HepG2 (cell line): ENCODE measurements around the gene COQ7. TPM values are rescaled to one million over a fixed set of nuclear protein-coding genes. Genes with fewer than 3 reads are reported as not detected.

Experiments used
- HDAC1 ChIP-seq: sonication (generic); formaldehyde crosslinking; IDR thresholded peaks from 2 replicates; pipeline ENCODE4 v1.5.1; 2020; ENCODE audit warnings: mild to moderate bottlenecking, missing genetic modification reagents
- HMG20B ChIP-seq: conservative IDR thresholded peaks from 2 replicates; pipeline ENCODE4 v1.6.1; 2016; ENCODE audit warnings: missing genetic modification reagents, missing compliant biosample characterization
- MED1 ChIP-seq: sonication (generic); formaldehyde crosslinking; IDR thresholded peaks from 2 replicates; pipeline ENCODE4 v1.4.0; 2020; ENCODE audit warnings: missing genetic modification reagents
- ZFAT ChIP-seq: sonication (generic); formaldehyde crosslinking; conservative IDR thresholded peaks from 2 replicates; pipeline ENCODE4 v1.8.1; 2023; ENCODE audit warnings: missing genetic modification reagents, inconsistent platforms
- ZNF350 ChIP-seq: sonication (generic); formaldehyde crosslinking; IDR thresholded peaks from 2 replicates; pipeline ENCODE4 v1.4.0; 2020; ENCODE audit warnings: mild to moderate bottlenecking, low read depth, missing genetic modification reagents, borderline replicate concordance
- ZNF7 ChIP-seq: IDR thresholded peaks from 2 replicates; pipeline ENCODE4 v1.6.1; 2016; ENCODE audit warnings: missing biosample characterization, missing genetic modification reagents
- polyA plus RNA-seq, 8 experiments: library from polyadenylated mRNA; depleted of rRNA in 3 of 8; stranded (reverse) in 7 of 8; unstranded in 1 of 8; fragments of >200 nt; fragmentation: Illumina TruSeq in 4 of 8; extraction: Trizol in 4 of 8; gene quantifications; 2 replicates each; pipeline versions ENCODE4 v1.2.1 to v1.2.3, GENCODE V29; 2011 to 2016; ENCODE audit warnings: low read depth in 4 of 8, missing spikeins in 1 of 8, mixed read lengths in 1 of 8; ENCODE audit not compliant: insufficient read depth in 1 of 8
- total RNA-seq, 5 experiments: library from RNA; depleted of rRNA; stranded (reverse); fragments of >200 nt; fragmentation: Illumina TruSeq; extraction: Trizol; gene quantifications; 2 replicates each; pipeline ENCODE4 v1.2.3, GENCODE V29; 2016; ENCODE audit warnings: low read depth in 1 of 5
- TF ChIP-seq, protein P1 (sequence below): sonication (generic); formaldehyde crosslinking; IDR thresholded peaks from one replicate; pipeline ENCODE4 v1.5.1; 2020; ENCODE audit warnings: mild to moderate bottlenecking, missing genetic modification reagents; ENCODE audit errors: not compliant biosample characterization
- TF ChIP-seq, protein P2 (sequence below): sonication (generic); formaldehyde crosslinking; IDR thresholded peaks from 2 replicates; pipeline ENCODE4 v1.5.0; 2020; ENCODE audit warnings: missing genetic modification reagents
- TF ChIP-seq, protein P3 (sequence below), 2 experiments: sonication (generic) in 1 of 2; formaldehyde crosslinking in 1 of 2; IDR thresholded peaks; 2 replicates each; pipeline versions ENCODE4 v1.4.0 to v1.6.1; 2016 to 2020; ENCODE audit warnings: borderline replicate concordance in 1 of 2, low read depth in 1 of 2, mild to moderate bottlenecking in 1 of 2, missing genetic modification reagents in 1 of 2
- TF ChIP-seq, protein P4 (sequence below): sonication (generic); formaldehyde crosslinking; IDR thresholded peaks from 2 replicates; pipeline ENCODE4 v1.5.1; 2020; ENCODE audit warnings: missing genetic modification reagents, mild to moderate bottlenecking, borderline replicate concordance

The COQ7 gene
- total and polyA plus RNA-seq, 2 of the 13 experiments (the other 11 are each of a cell fraction or from before 2014, with no cell fraction given) = 20.1 to 45.7 TPM

DNA sequence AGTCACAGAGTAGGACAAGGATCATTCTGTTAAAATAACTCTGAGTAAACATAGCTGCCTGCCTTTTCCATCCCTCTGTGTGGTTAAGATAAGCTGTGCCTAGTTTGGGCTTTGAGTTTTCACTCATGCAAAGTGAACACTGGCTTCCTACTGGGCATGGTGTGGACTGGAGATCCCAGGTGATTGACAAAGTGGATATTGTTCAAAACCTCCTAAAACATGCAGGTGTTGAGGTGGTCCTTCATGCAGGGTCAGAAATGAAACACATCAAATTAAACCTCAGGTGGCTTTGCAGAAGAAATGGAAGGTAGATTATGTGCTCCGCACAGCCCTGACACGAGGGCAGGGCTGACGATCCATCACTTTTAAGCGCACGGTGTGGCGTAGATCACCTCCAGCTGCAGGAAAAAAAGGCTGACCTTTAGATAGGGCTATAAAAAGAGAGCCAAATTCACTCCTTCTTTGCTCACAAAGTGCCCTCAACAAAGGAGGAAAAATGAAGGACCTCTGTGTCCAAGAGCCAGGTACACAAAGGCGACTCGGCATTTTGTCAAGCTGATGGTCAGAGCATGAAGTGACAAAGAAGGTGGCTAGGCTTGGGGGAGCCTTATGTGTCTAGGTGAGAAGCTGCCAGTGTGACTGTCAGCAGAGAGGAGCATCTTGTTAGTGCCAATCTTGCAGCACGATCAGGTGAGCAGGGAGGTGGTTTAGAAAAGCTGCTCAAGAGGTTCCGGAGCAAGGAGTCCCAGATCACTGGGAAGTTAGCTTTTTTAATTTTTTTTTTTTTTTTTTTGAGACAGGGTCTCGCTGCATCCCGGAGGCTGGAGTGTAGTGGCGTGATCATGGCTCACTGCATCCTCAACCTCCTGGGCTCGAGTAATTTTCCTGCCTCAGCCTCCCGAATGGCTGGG is 26.5 kb downstream of the COQ7 start (continued):
- TF ChIP-seq, protein P1, sequence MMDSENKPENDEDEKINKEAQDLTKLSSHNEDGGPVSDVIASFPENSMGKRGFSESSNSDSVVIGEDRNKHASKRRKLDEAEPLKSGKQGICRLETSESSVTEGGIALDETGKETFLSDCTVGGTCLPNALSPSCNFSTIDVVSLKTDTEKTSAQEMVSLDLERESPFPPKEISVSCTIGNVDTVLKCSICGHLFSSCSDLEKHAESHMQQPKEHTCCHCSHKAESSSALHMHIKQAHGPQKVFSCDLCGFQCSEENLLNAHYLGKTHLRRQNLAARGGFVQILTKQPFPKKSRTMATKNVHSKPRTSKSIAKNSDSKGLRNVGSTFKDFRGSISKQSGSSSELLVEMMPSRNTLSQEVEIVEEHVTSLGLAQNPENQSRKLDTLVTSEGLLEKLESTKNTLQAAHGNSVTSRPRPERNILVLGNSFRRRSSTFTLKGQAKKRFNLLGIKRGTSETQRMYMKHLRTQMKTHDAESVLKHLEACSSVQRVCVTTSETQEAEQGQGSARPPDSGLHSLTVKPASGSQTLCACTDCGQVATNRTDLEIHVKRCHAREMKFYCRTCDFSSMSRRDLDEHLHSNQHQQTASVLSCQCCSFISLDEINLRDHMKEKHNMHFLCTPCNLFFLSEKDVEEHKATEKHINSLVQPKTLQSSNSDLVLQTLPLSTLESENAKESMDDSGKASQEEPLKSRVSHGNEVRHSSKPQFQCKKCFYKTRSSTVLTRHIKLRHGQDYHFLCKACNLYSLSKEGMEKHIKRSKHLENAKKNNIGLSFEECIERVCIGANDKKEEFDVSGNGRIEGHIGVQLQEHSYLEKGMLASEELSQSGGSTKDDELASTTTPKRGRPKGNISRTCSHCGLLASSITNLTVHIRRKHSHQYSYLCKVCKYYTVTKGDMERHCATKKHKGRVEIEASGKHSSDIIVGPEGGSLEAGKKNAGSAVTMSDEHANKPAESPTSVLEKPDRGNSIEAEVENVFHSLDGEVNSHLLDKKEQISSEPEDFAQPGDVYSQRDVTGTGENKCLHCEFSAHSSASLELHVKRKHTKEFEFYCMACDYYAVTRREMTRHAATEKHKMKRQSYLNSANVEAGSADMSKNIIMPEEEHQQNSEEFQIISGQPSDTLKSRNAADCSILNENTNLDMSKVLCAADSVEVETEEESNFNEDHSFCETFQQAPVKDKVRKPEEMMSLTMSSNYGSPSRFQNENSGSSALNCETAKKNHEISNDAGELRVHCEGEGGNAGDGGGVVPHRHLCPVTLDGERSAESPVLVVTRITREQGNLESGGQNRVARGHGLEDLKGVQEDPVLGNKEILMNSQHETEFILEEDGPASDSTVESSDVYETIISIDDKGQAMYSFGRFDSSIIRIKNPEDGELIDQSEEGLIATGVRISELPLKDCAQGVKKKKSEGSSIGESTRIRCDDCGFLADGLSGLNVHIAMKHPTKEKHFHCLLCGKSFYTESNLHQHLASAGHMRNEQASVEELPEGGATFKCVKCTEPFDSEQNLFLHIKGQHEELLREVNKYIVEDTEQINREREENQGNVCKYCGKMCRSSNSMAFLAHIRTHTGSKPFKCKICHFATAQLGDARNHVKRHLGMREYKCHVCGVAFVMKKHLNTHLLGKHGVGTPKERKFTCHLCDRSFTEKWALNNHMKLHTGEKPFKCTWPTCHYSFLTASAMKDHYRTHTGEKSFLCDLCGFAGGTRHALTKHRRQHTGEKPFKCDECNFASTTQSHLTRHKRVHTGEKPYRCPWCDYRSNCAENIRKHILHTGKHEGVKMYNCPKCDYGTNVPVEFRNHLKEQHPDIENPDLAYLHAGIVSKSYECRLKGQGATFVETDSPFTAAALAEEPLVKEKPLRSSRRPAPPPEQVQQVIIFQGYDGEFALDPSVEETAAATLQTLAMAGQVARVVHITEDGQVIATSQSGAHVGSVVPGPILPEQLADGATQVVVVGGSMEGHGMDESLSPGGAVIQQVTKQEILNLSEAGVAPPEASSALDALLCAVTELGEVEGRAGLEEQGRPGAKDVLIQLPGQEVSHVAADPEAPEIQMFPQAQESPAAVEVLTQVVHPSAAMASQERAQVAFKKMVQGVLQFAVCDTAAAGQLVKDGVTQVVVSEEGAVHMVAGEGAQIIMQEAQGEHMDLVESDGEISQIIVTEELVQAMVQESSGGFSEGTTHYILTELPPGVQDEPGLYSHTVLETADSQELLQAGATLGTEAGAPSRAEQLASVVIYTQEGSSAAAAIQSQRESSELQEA (CRISPR knock-in tag) = peak; percentile 66
- TF ChIP-seq ZNF7 (CRISPR knock-in tag) = no peak
- TF ChIP-seq HDAC1 (CRISPR knock-in tag) = peak; percentile 60
- TF ChIP-seq, protein P2, sequence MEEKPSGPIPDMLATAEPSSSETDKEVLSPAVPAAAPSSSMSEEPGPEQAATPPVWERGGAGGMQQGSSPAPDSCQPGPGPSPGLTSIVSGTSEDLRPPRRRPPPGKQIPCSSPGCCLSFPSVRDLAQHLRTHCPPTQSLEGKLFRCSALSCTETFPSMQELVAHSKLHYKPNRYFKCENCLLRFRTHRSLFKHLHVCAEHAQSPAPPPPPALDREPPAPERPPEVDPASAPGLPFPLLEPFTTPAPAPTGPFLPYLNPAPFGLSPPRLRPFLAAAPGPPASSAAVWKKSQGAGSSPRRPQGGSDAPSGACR (CRISPR knock-in tag) = peak; percentile 62; the same call in 1 of the 2 replicates
- TF ChIP-seq HMG20B (CRISPR knock-in tag) = no peak
- no peak for TF ChIP-seq MED1 (CRISPR knock-in tag)
- TF ChIP-seq ZNF350 (CRISPR knock-in tag) = peak; percentile 25; the same call in 1 of the 2 replicates
- TF ChIP-seq, protein P3, sequence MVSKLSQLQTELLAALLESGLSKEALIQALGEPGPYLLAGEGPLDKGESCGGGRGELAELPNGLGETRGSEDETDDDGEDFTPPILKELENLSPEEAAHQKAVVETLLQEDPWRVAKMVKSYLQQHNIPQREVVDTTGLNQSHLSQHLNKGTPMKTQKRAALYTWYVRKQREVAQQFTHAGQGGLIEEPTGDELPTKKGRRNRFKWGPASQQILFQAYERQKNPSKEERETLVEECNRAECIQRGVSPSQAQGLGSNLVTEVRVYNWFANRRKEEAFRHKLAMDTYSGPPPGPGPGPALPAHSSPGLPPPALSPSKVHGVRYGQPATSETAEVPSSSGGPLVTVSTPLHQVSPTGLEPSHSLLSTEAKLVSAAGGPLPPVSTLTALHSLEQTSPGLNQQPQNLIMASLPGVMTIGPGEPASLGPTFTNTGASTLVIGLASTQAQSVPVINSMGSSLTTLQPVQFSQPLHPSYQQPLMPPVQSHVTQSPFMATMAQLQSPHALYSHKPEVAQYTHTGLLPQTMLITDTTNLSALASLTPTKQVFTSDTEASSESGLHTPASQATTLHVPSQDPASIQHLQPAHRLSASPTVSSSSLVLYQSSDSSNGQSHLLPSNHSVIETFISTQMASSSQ (IDR thresholded peaks at IDR 0.05; ENCODE audit: low read depth) = no peak
- TF ChIP-seq, protein P3 (CRISPR knock-in tag; IDR thresholded peaks at IDR 0.05; ENCODE audit: borderline replicate concordance) = no peak
- TF ChIP-seq, protein P4, sequence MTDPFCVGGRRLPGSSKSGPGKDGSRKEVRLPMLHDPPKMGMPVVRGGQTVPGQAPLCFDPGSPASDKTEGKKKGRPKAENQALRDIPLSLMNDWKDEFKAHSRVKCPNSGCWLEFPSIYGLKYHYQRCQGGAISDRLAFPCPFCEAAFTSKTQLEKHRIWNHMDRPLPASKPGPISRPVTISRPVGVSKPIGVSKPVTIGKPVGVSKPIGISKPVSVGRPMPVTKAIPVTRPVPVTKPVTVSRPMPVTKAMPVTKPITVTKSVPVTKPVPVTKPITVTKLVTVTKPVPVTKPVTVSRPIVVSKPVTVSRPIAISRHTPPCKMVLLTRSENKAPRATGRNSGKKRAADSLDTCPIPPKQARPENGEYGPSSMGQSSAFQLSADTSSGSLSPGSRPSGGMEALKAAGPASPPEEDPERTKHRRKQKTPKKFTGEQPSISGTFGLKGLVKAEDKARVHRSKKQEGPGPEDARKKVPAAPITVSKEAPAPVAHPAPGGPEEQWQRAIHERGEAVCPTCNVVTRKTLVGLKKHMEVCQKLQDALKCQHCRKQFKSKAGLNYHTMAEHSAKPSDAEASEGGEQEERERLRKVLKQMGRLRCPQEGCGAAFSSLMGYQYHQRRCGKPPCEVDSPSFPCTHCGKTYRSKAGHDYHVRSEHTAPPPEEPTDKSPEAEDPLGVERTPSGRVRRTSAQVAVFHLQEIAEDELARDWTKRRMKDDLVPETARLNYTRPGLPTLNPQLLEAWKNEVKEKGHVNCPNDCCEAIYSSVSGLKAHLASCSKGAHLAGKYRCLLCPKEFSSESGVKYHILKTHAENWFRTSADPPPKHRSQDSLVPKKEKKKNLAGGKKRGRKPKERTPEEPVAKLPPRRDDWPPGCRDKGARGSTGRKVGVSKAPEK = no peak; the same call in 1 of the 2 replicates
- TF ChIP-seq ZFAT (CRISPR knock-in tag) = no peak
